Measurements from ENCODE around the gene RFT1. TPM values are rescaled to one million over a fixed set of nuclear protein-coding genes. Genes with fewer than 3 reads are reported as not detected.

RFT1 gene
- total RNA-seq, 1 experiment from 2014 or later: 26.3 TPM

- TF ChIP-seq FOXJ3 (CRISPR knock-in tag; IDR thresholded peaks at IDR 0.05; ENCODE audit: borderline replicate concordance) (no peak), JAZF1 (CRISPR knock-in tag; IDR thresholded peaks at IDR 0.05) (no peak), ERG (CRISPR knock-in tag; IDR thresholded peaks at IDR 0.05) (no peak), CTCF (IDR thresholded peaks at IDR 0.05) (no peak), IRF1 (CRISPR knock-in tag; IDR thresholded peaks at IDR 0.05) (no peak), ATF1 (CRISPR knock-in tag; IDR thresholded peaks at IDR 0.05) (no peak), SMAD4 (CRISPR knock-in tag; IDR thresholded peaks at IDR 0.05) (no peak)
Observed at GRCh38 chr3:53173107-53173506, 42.9 kb upstream of the RFT1 start (continued).

GRCh38 chr3:53171827-53172505 is 41.7 kb upstream of the RFT1 start:
- peak overlapping the region; percentile 66; the same call in 1 of the 2 replicates for H3K27ac Mint-ChIP-seq
- peaks cover 55% of the 10 kb centered on the region for H3K4me1 Mint-ChIP-seq
- ATAC-seq (peak; percentile 40), DNase-seq (ENCODE audit: low spot score) (peak; percentile 38)
- TF ChIP-seq NR2C2 (CRISPR knock-in tag; IDR thresholded peaks at IDR 0.05) (no peak), ZNF263 (CRISPR knock-in tag; IDR thresholded peaks at IDR 0.05; ENCODE audit: low read depth) (peak; percentile 65; the same call in 1 of the 2 replicates), PRDM15 (CRISPR knock-in tag; IDR thresholded peaks at IDR 0.05) (peak; percentile 37; the same call in 1 of the 2 replicates), ZNF121 (CRISPR knock-in tag; IDR thresholded peaks at IDR 0.05) (0 out of 2 replicates have a peak, but pooled peaks have one; percentile 24), NFE2L1 (CRISPR knock-in tag; IDR thresholded peaks at IDR 0.05) (0 out of 2 replicates have a peak, but pooled peaks have one; percentile 32)
- H3K27me3 Mint-ChIP-seq (ENCODE audit: low read depth): no peaks in the 10 kb centered on the region
- CTCF ChIA-PET: interaction anchor here (1.1 to 3.8 kb wide), 4 partner anchors 11 to 61 kb away, joined by 3 to 15 read pairs (median 6); partner anchors contain the start of gene PRKCD
- H3K36me3 Mint-ChIP-seq: no peaks in the 10 kb centered on the region
- H3K4me3 Mint-ChIP-seq: no peak overlapping the region
- POLR2A ChIA-PET: no interaction called here
- H3K9me3 Mint-ChIP-seq: no peaks in the 10 kb centered on the region

- Mint-ChIP-seq H3K27me3 (ENCODE audit: low read depth) (no peaks in the 10 kb centered on the region), H3K9me3 (no peaks in the 10 kb centered on the region), H3K36me3 (no peaks in the 10 kb centered on the region), H3K4me1 (peaks cover 55% of the 10 kb centered on the region), H3K27ac (0 out of 2 replicates have a peak overlapping the region, but pooled peaks have one; percentile 81), H3K4me3 (no peak overlapping the region)
- ChIA-PET POLR2A (no interaction called here), CTCF (interaction anchor here (1.3 to 3.8 kb wide), 5 partner anchors 10 to 26 kb away, joined by 4 to 22 read pairs (median 8); partner anchors contain the start of gene PRKCD)
- no peak for ATAC-seq
- no peak for DNase-seq (ENCODE audit: low spot score)
- TF ChIP-seq CREM (CRISPR knock-in tag; IDR thresholded peaks at IDR 0.05) (no peak), AFF4 (CRISPR knock-in tag; IDR thresholded peaks at IDR 0.05; ENCODE audit: borderline replicate concordance) (no peak), SOX15 (CRISPR knock-in tag; IDR thresholded peaks at IDR 0.05) (no peak), FOXJ3 (CRISPR knock-in tag; IDR thresholded peaks at IDR 0.05; ENCODE audit: borderline replicate concordance) (no peak), ZBTB43 (CRISPR knock-in tag; IDR thresholded peaks at IDR 0.05) (no peak), ERG (CRISPR knock-in tag; IDR thresholded peaks at IDR 0.05) (no peak), CDX4 (CRISPR knock-in tag; IDR thresholded peaks at IDR 0.05; ENCODE audit: borderline replicate concordance) (no peak)
Observed at GRCh38 chr3:53171064-53171418, 40.8 kb upstream of the RFT1 start.

All from WTC11 (cell line).